Fibroblast of skin of right biceps (primary cell): ENCODE results near the gene GPATCH4.
"Not testable (repeated sequence)": the region's sequence is repeated elsewhere in the genome, so short reads cannot be mapped to it uniquely, and the experiment has no call there.

Source experiments
- DNase-seq: peaks from one replicate; pipeline ENCODE4 v3.0.0-alpha.2; 2013

The GPATCH4 gene

DNA sequence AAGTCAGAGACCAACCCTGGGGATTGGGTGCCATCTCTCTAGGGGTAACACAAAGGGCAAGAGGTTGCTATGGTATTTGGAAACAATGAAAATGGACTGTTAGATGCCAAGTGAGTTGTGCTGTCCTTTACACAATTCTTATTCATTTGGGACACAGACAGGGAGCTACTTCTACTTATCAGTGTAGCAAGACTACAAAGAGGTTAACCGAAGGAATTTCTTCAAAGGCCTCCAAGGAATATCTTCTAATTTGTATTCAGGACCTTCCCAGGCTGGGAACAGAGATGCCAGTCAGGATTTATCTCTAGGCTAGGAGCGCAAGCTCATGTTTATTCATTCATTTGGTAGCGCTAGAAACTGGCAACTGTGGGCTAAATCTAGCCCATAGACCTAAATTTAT, 7.1 kb downstream of the GPATCH4 start:
- DNase-seq, result no peak

DNA sequence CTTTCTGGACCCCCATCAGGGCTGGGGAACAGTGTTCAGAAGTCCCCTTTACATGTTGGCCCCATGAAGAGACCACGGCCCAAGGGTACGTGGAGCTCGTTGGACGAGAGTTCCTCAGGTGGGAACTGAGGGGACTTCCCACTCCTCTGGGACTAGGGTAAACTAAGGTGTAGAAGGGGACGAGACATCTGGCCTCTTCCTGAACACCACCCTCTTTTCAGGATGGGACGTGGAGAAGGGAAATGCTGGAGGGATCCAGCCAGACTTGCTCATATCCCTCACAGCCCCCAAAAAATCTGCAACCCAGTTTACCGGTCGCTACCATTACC, 7.7 kb downstream of the GPATCH4 start:
- DNase-seq, result no peak

DNA sequence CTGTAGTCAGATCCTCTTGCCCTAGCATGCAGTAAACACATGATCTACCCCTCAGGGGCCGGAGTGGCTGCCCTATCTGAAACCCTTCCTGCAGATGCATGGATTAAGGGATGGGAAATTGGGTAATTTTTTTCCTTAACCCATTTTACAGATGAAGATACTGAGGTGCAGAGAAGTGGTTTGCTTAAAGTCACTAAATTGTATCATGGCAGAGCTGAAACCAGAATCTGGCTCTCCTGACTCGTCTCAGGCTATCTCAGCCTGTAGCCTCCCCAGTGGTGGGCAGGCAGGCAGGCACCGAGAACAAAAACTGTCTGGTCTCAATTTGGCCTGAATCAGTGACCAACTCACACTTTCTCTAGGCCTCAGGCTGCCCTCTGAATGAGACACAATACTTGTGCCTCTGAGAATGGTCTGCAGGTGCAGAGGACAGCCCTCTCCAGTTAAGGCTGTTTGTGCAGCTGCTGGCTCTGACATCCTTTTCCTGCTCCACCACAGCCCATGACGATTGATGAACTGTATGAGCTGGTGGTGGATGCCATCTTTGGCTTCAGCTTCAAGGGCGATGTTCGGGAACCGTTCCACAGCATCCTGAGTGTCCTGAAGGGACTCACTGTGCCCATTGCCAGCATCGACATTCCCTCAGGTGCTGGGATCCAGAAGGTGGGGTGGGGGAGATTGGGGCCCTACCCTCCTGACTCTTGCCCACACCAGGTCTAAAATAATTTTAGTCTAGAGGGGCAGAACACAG, 8.2 kb downstream of the GPATCH4 start:
- DNase-seq, result no peak

DNA sequence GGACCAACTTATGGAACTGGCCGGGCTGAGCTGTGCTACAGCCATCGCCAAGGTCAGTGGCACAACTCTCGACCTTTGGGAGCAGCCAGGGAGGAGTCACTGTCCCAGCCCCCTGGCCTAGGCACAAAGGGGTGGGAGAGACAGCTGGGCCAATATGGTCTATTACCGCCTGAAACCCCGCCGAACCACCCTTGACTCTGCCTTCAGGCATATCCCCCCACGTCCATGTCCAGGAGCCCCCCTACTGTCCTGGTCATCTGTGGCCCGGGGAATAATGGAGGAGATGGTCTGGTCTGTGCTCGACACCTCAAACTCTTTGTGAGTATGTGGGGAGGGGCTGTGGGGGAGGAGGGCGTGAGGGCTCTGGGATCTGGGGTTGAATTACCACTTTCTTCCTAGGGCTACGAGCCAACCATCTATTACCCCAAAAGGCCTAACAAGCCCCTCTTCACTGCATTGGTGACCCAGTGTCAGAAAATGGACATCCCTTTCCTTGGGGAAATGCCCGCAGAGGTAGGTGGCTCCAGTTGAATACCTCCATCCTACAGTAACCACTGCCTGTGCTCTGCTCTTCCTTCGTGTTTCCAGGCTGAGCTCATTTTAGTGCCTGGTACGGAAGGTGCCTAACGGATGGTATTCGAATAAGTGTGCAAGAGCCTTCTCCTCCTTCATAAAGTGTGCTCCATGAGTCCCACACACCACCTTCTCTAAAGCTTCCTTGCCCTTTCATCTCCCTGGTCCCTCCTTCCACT, 8.9 kb downstream of the GPATCH4 start:
- DNase-seq, result no peak

DNA sequence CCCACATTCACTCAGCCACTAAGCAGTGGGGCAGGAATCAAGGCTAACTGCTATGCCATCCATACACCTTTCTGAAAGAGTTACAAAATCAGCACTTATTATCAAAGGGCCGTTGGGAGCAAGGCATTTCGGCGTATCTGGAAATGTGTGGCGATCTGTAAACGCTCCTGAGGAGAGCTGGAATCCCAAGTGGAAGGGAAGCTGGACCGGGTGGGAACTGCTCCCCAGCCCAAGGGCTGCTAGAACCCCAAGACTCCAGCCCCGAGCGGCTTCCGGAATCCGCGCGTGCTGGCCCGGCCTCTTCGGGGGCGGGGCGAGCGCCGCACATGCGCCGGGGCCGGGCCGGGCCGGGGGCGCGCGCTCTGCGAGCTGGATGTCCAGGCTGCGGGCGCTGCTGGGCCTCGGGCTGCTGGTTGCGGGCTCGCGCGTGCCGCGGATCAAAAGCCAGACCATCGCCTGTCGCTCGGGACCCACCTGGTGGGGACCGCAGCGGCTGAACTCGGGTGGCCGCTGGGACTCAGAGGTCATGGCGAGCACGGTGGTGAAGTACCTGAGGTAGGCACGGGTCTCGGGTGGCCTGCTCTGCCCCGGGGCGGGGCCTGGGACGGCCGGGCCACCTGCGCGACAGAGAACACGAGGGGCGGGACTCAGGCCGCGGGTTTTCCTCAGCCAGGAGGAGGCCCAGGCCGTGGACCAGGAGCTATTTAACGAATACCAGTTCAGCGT, 9.7 kb downstream of the GPATCH4 start, which contains the start of gene NAXE:
Gene NAXE (plus strand): TSS at position 345 of the 726 bp plus-strand sequence. CDS start 29 bp downstream, at position 374.
- DNase-seq, result peak; percentile 66

DNA sequence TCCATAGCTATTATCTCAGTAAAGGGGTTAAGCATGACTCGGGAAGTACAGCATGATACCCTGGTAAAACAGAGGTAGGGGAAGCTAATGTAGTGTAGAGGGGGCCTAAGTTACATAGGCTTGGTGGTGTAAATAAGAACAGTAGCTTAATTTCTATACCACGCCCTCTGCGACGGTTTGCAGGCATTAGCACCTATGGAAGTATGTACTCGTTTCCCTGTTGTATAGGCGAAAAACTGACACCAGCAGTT, 10.2 kb downstream of the GPATCH4 start:
- DNase-seq, result no peak

DNA sequence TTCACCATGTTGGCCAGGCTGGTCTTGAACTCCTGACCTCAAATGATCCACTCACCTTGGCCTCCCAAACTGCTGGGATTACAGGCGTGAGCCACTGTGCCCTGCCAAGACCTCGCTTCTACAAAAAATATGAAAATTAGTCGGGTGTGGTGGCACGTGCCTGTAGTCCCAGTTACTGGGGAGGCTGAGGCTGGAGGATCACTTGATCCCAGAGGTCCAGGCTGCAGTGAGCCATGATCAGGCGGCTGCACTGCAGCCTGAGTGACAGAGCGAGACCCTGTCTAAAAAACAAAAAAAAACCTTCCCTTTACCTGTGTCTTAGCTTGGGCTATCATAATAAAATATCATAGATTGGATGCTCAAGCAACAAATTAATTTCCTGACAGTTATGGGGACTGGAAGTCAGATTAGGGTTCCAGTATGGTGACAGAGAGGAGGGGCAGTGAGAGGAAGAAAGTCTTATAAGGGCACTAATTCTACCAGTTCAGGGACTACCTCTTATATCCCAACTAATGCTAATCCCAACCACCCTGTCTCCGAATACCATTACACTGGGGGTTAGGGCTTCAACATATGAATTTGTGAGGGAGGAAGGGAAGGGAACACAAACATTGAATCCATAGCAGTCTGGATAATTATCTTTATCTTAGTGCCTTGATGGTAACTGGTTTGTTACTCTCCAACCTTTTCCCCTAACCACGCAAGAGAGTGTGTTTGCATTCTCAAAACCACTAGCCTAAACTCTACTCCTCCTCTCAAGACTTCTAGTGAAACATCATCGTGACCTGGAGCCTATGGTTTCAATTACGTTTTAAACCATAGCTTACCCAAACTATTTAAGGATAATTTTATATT, 10.7 kb downstream of the GPATCH4 start:
- no peak for DNase-seq

DNA sequence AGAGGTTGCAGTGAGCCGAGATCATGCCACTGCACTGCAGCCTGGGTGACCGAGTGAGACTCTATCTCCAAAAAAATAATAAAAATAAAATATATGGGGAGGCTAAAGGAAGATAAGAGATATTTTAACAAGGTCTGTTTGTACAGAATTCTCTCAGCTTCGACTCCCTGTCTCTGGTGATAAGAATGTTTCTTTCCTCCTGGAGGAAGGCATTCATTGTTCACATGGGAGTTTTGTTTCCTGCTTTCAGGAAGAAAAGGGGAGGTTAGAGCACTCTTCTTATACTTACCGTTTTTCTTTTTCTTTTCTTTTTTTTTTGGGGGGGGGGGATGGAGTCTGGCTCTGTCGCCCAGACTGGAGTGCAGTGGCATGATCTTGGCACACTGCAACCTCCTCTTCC, 11.7 kb downstream of the GPATCH4 start:
- DNase-seq, result no peak

DNA sequence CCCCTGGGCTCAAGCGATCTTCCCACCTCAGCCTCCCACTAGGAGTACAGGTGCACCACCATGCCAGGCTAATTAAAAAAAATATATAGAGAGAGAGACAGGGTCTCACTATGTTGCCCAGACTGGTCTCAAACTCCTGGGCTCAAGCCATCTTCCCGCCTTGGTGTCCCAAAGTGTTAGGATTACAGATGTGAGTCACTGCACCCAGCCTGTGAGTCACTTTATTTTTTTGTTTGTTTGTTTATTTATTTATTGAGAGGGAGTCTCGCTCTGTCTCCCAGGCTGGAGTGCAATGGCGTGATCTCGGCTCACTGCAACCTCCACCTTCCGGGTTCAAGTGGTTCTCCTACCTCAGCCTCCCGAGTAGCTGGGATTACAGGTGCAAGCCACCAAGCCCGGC, 13.4 kb downstream of the GPATCH4 start:
- DNase-seq, result not testable (repeated sequence)

DNA sequence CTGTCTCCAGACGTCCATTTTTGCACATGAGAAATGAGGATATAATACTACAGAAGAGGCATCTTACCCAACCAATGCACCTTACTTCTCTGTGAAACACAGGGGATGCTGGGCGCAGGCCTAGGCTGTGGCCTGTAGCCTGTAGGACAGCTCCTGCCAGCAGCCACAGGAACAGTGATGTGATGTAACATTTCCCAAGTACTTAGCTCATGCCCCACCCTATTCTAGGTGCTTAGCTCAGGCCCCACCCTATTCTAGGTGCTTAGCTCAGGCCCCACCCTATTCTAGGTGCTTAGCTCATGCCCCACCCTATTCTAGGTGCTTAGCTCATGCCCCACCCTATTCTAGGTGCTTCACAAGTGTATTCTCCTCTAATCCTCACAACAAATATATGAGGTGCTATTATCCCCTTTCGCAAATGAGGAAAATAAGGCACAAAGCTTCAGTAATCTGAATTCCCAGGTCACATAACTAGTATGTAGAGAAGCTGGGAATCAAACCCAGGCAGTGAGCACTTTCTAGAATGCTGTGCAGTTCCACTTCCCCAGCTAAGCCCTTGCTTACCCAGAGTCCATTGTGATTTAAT, 14.3 kb downstream of the GPATCH4 start:
- DNase-seq, result no peak

DNA sequence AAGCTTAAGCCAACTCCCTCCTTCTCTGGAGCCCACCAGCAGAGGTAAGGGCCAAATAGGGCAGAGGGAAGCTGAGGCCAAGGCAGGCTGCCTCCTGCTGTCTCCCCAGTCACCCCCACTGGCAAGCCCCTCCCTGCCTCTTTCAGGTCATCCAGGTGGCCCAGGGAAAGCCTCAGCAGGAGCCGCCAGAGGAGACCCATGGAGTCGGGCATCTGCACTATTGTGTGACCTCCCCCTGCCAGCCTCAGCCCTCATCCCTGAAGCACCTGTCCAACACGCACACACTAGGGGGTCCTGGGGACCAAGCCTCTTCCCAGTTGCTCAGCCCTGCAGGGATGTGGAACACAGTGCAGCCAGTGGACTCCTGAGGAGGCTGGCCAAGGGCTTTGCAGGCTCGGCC, 15.0 kb downstream of the GPATCH4 start:
- DNase-seq, result no peak

DNA sequence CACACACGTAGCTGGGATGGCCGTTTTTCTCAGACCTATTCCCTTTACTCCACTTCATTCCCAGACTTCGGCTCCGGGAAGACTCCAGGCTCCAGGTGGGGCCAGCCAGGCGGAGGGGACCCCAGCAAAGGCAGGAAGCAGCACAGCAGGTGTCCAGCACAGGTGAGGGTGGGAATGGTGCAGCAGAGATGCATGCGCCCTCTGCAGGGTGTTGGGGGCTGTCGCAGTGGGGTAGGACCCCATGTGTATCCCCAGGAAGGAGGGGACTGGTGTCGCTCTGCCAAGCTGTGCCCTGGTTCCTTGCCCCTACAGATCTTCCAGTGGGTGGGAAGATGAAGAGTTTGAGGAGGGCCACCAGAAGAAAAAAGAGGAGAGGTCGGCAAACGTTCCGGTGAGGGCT, 16.5 kb downstream of the GPATCH4 start:
- DNase-seq, result no peak

DNA sequence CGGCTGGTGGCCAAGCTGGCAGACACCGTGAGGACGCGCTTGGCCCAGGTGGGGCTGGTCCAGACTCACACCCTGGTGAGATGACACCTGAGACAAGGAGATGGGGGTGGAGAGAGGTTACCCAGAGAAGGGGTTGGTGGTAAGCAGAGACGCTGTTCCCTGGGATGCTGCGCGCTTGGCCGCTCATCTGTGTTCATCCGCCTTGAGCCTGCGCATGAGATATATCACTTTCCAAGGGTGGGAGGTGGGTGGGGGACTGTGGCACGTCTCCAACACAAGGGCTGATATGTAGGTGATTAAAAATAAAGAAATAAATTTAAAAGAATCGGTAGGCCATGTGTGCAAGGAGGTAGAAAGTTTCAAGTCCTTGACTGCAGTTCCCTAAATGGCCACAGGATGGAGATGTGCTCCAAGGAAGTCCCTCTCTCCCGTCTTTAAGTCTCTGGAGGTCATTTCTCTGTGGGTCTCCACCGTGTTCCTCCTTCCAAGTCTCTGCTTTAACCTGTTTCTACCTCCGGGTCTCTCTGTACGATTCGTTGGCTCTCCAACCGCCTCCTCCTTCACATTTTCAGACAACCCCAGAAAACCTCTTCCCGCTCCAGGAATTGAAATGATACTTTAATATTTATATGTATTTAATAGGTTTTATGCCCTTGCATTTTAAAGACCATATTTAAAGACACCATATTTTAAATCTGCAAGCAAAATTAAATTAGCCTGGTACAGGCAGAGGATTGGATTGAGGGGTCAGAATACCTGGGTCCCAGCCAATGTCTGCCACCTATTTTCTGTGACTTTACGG, 17.3 kb downstream of the GPATCH4 start:
- DNase-seq, result peak; percentile 72

DNA sequence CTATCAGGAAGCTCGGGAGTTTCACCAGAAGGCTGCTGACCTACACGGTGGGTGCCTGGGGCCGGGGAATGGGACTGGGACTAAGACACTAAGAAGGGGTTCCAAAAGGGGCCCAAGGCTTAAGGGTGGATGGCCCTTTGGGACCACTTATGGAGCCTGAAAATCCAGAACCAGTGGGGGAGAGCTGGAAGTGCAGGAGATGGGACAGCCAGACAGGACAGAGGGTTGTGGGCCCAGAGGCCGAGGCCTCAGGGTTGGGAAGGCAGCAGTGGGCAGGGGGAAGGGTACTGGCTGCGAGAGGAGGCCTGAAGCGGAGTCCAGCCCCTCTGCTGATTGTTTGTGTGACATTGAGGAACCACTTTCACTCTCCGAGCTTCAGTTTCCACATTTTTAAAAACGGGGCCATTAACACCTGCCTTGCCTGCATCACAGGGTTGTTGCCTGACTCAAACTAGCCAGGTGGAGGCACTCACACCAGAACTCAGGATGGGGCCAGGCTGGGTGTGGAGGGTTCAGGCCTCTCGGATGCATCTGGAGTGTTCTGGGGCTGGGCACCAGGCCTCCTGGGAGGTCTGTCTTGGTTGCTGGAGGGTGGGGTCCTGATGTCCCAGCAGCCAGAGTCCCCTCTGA, 18.8 kb downstream of the GPATCH4 start:
- DNase-seq, result no peak

DNA sequence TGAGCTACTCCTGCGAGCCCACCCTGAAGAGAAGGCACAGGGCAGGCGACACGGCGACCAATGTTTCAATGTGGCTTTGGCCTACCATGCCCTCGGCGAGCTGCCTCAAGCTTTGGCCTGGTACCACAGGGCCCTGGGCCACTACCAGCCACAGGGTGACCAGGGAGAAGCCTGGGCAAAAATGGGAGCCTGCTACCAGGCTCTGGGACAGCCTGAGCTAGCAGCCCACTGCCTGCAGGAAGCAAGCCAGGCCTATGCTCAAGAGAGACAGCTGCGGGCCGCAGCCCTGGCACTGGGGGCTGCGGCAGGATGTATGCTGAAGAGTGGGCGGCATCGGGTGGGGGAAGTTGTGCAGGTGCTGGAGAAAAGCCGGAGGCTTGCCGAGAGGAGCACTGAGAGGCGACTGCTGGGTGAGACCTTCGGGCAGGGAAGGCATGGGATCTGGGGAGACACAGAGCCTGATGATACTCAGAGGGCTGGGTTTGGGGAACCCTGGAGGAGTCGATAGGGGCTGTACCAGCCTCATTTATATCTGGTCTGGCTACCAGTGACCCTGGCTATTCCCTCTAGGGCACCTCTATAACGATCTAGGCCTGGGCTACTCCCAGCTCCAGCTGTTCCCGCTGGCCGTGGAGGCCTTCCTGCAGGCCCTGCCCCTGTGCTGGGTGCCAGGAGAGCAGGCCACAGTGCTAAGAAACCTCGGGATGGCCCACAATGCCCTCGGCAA, 19.5 kb downstream of the GPATCH4 start:
- no peak for DNase-seq

DNA sequence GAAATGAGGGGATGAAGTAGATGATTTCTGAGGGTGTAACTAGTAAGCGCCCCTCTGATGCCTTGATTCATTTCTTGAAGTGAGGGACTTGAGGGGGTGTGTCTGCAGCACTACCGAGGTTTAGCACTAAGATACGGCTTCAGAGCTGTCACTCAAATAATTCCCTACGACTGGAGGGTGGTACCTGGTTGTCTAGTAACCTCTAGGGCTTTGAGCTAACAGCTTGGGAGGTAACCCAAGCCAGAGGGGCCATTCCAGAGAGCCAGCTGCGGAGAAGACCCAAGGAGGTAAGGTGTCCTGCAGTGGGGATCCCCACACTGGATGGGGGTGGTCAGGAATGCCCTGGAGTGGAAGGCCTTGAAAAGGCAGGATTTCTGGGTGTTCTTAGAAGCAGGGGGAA, 21.8 kb downstream of the GPATCH4 start, which contains the start of gene TTC24:
Gene TTC24 (plus strand): TSS at position 252 of the 400 bp plus-strand sequence. CDS start 1,642 bp downstream, outside the sequence.
- DNase-seq, result no peak

DNA sequence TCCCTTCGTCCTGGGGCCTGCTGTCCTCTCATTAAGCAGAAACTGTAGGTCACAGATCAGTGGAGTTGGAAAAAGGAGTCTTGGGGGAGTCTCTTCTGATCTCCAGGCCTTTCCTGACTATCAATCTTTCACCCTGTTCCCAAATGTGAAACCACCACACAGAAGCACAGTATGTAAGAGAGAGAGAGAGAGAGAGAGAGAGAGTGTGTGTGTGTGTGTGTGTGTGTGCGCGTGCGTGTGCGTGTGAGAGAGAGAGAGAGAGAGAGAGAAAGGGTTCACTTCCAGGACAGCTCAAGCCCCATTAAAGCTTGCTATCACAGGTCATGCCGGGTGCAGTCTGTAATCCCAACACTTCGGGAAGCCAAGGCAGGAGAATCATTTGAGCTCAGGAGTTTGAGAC, 23.2 kb downstream of the GPATCH4 start:
- DNase-seq, result no peak

DNA sequence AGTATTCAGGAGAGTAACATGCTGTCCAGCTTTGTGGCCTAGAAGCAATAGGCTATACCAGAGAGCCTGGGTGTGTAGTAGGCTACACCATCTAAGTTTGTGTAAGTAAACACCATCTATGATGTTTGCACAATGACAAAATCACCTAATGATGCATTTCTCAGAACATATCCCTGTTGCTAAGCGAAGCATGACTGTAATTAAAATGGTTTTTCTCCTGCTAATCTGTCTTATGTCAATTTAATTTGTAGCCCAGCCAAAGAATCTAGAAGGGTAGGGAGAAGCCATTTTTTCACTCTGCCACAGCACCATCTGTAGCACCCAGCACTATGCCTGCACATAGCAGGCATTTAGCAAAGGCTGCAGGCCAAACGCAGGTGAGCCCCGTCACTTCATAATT, 23.7 kb downstream of the GPATCH4 start:
- DNase-seq, result no peak

DNA sequence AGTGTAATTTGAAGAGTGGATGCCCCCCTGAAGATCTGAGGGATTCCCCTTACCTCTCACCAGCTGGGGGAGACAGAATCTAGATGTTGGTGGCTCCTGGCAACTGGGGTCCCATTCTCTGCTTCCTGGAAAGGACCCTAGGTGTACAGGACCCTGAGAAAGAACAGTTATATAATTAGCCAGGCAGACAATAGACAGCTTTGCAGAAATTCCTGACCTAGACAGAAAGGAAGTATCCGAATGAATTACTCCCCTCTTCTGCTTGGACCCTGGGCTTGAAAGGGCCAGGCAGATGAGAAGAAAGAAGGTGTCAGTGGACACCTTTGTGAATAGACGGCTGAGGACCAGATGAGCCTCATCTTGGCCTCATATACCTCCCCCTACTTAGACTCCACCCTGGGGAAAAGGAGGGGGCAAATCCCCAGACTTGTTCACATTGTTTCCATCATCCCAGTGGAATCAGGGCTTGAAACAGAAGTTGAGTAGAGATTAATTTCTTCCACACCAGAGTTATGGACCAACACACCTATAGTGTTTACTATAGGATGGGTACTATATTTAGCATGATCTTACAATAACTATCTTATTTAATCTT, 27.1 kb downstream of the GPATCH4 start:
- DNase-seq, result no peak

DNA sequence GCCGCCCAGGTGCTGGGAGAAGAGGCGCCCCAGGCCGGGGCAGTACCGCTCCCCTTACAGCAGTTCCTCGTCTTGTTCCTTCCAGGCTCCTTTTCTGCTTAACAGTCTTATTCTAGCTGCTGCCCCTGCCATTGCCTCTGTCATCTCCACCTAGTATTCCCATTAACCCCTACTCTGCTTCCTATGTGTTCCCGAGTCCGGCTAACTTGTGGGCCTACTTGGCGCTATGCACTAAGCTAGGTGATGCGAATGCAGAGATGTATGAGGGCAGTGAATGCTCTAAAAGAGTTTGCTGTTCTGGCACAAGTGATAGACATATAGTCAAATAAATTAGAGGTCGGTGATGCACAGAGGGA, 28.6 kb downstream of the GPATCH4 start:
- DNase-seq, result no peak
